Keratinocyte (primary cell): ENCODE results near the gene TRPV4. TPM values are rescaled to one million over a fixed set of nuclear protein-coding genes. Genes with fewer than 3 reads are reported as not detected.

Experiments used
- DNase-seq: peaks from one replicate; pipeline ENCODE4 v3.0.0-alpha.2; 2011; ENCODE audit warnings: low read depth, missing footprints, low spot score
- FAIRE-seq: peaks from 2 replicates; lab custom pipeline; 2011; peaks lifted over from hg19 to GRCh38; lab: Jason Lieb, UNC
- H2AFZ ChIP-seq: 2 replicates; pipeline ENCODE4 v1.6.0; 2012; ENCODE audit warnings: low read length, control low read depth, inconsistent platforms; ENCODE audit not compliant: control insufficient read depth
- H3K27ac ChIP-seq: 2 replicates; pipeline ENCODE4 v1.5.1; 2011; ENCODE audit warnings: low read length; ENCODE audit not compliant: control insufficient read depth, insufficient read depth
- H3K27me3 ChIP-seq: 3 replicates; pipeline ENCODE4 v1.6.0; 2011; ENCODE audit warnings: low read length; ENCODE audit not compliant: control insufficient read depth, insufficient read depth; ENCODE audit errors: extremely low read depth
- H3K36me3 ChIP-seq, 2 experiments: 2 replicates in 1 of 2; 3 replicates in 1 of 2; pipeline ENCODE4 v1.5.1; 2011; ENCODE audit warnings: low read length in 2 of 2, mild to moderate bottlenecking in 1 of 2; ENCODE audit not compliant: control insufficient read depth in 2 of 2, insufficient read depth in 2 of 2; ENCODE audit errors: extremely low read depth in 1 of 2
- H3K4me1 ChIP-seq: 3 replicates; pipeline ENCODE4 v1.5.1; 2011; ENCODE audit warnings: low read length; ENCODE audit not compliant: control insufficient read depth, insufficient read depth; ENCODE audit errors: extremely low read depth
- H3K4me2 ChIP-seq: 3 replicates; pipeline ENCODE4 v1.6.0; 2011; ENCODE audit warnings: low read depth, low read length; ENCODE audit not compliant: control insufficient read depth, insufficient read depth; ENCODE audit errors: extremely low read depth
- H3K4me3 ChIP-seq, 3 experiments: fragments of 200-600 bp in 1 of 3; sonication (generic) in 1 of 3; 2 replicates in 2 of 3; 3 replicates in 1 of 3; pipeline ENCODE4 v1.5.1; 2011 to 2016; ENCODE audit warnings: low read length in 3 of 3, mild to moderate bottlenecking in 3 of 3, control low read depth in 2 of 3, inconsistent platforms in 1 of 3, low read depth in 1 of 3, mixed read lengths in 1 of 3, mixed run types in 1 of 3, moderate library complexity in 1 of 3; ENCODE audit not compliant: control insufficient read depth in 2 of 3, insufficient read depth in 2 of 3; ENCODE audit errors: extremely low read depth in 1 of 3
- H3K79me2 ChIP-seq: 2 replicates; pipeline ENCODE4 v1.6.0; 2012; ENCODE audit warnings: low read length; ENCODE audit not compliant: control insufficient read depth, insufficient read depth
- H3K9ac ChIP-seq: 3 replicates; pipeline ENCODE4 v1.6.0; 2011; ENCODE audit warnings: low read length; ENCODE audit not compliant: control insufficient read depth, insufficient read depth; ENCODE audit errors: extremely low read depth
- H3K9me1 ChIP-seq: 3 replicates; pipeline ENCODE4 v1.6.0; 2011; ENCODE audit warnings: low read length; ENCODE audit not compliant: control insufficient read depth, insufficient read depth; ENCODE audit errors: extremely low read depth
- H3K9me3 ChIP-seq: 2 replicates; pipeline ENCODE4 v1.5.1; 2012; ENCODE audit warnings: low read depth, low read length; ENCODE audit not compliant: control insufficient read depth
- H4K20me1 ChIP-seq: 3 replicates; pipeline ENCODE4 v1.6.0; 2011; ENCODE audit warnings: low read length; ENCODE audit not compliant: control insufficient read depth, insufficient read depth; ENCODE audit errors: extremely low read depth
- CTCF ChIP-seq, 3 experiments: IDR thresholded peaks in 1 of 3; conservative IDR thresholded peaks in 1 of 3; optimal IDR thresholded peaks in 1 of 3; 2 replicates in 2 of 3; 3 replicates in 1 of 3; pipeline versions ENCODE3 to v1.5.1; 2011; ENCODE audit warnings: low read length in 3 of 3, mild to moderate bottlenecking in 3 of 3, moderate library complexity in 2 of 3, control low read depth in 1 of 3, inconsistent platforms in 1 of 3; ENCODE audit not compliant: insufficient read depth in 2 of 3; ENCODE audit errors: extremely low read depth in 1 of 3
- EZH2 ChIP-seq: IDR thresholded peaks from one replicate; pipeline ENCODE4 v1.6.1; 2012; ENCODE audit warnings: inconsistent platforms, mild to moderate bottlenecking, low read length, moderate library complexity
- dilution Hi-C: fragments of 300-500 bp; cut with MboI; formaldehyde crosslinking; loops from one replicate; pipeline ENCODE4 v1.7.0; 2020; ENCODE audit warnings: low sequenced_read_pairs; ENCODE audit not compliant: extremely low pct_ligation_motif_present
- polyA plus RNA-seq, 5 experiments: library from polyadenylated mRNA; depleted of rRNA in 3 of 5; stranded (reverse) in 3 of 5; stranded (forward) in 1 of 5; unstranded in 1 of 5; fragments of >200 nt; gene quantifications; 1 replicate in 1 of 5; 2 replicates in 3 of 5; 3 replicates in 1 of 5; pipeline versions ENCODE4 v1.2.1 to v1.2.3, GENCODE V29; 2011 to 2012; ENCODE audit warnings: missing spikeins in 2 of 5, low read depth in 1 of 5, low replicate concordance in 1 of 5

Gene TRPV4
- polyA plus RNA-seq, 1 donor (not counting 4 experiments of a cell fraction or from before 2014, with no cell fraction given), result 0.46 TPM

- no peak for FAIRE-seq
- Histone ChIP-seq H3K4me2 (no peak overlapping the region), H3K36me3 (peaks cover 14 to 18% of the 10 kb centered on the region in 2 experiments), H2AFZ (no peak overlapping the region), H3K4me3 (no peak overlapping the region), H3K9ac (no peak overlapping the region), H3K4me1 (peaks cover 19% of the 10 kb centered on the region), H3K79me2 (peaks cover 10% of the 10 kb centered on the region), H3K27me3 (no peaks in the 10 kb centered on the region), H3K27ac (no peak overlapping the region), H3K9me1 (no peaks in the 10 kb centered on the region), H3K9me3 (no peaks in the 10 kb centered on the region), H4K20me1 (no peaks in the 10 kb centered on the region)
- DNase-seq, result no peak
- TF ChIP-seq CTCF (optimal IDR thresholded peaks at IDR 0.05 in 1 of 3, IDR thresholded peaks at IDR 0.05 in 1 of 3, conservative IDR thresholded peaks at IDR 0.05 in 1 of 3; ENCODE audit: extremely low read depth in 1 of 3, insufficient read depth in 2 of 3, low read length in 3 of 3) (no peak), EZH2 (no peak)
- dilution Hi-C loops, result no loop called here
These were observed 28.6 kb upstream of the TRPV4 start for GRCh38 chr12:109861689-109862314.

DNA sequence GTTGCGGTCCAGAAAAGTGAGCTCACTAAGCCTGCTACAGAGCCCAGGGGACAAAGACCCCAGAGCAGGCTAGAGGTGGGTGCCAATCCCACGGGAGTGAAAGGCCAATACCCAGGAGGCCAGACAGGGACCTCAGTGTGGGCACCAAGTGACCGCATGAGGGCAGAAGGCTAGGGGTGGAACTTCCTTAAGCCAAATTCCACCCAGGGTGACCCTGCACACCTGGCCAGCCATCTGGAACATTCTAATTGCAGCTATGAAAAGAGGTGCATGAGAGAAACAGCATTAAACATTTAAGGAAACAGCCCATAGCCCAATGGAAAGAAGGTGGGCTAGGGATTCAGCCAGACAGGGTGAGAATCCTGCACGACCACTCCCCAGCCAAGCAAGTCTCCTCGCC lies 27.8 kb upstream of the TRPV4 start:
- no peak overlapping the region for H3K4me3 ChIP-seq
- H3K4me2 ChIP-seq, result no peak overlapping the region
- FAIRE-seq (no peak), DNase-seq (no peak)
- H3K27me3 ChIP-seq, result no peaks in the 10 kb centered on the region
- H3K27ac ChIP-seq, result no peak overlapping the region
- dilution Hi-C loops, result no loop called here
- peaks cover 19% of the 10 kb centered on the region for H3K4me1 ChIP-seq
- H2AFZ ChIP-seq, result no peak overlapping the region
- TF ChIP-seq CTCF (optimal IDR thresholded peaks at IDR 0.05 in 1 of 3, IDR thresholded peaks at IDR 0.05 in 1 of 3, conservative IDR thresholded peaks at IDR 0.05 in 1 of 3; ENCODE audit: extremely low read depth in 1 of 3, insufficient read depth in 2 of 3, low read length in 3 of 3) (no peak), EZH2 (no peak)
- peaks cover 14 to 20% of the 10 kb centered on the region in 2 experiments for H3K36me3 ChIP-seq
- H3K9me3 ChIP-seq, result no peaks in the 10 kb centered on the region
- no peak overlapping the region for H3K9ac ChIP-seq
- no peaks in the 10 kb centered on the region for H3K9me1 ChIP-seq
- no peaks in the 10 kb centered on the region for H4K20me1 ChIP-seq
- H3K79me2 ChIP-seq, result peaks cover 6% of the 10 kb centered on the region
